Hematopoietic multipotent progenitor cell treated with erythropoietin and hydrocortisone succinate and interleukin-3 and kit ligand, for 4 days (in vitro differentiated cells): Measurements from ENCODE around the gene BCL11B.
"Not testable (repeated sequence)": the region's sequence is repeated elsewhere in the genome, so short reads cannot be mapped to it uniquely, and the experiment has no call there.

Experiments used
- DNase-seq: peaks from one replicate; pipeline ENCODE4 v3.0.0-alpha.2; 2015

Gene BCL11B

DNA sequence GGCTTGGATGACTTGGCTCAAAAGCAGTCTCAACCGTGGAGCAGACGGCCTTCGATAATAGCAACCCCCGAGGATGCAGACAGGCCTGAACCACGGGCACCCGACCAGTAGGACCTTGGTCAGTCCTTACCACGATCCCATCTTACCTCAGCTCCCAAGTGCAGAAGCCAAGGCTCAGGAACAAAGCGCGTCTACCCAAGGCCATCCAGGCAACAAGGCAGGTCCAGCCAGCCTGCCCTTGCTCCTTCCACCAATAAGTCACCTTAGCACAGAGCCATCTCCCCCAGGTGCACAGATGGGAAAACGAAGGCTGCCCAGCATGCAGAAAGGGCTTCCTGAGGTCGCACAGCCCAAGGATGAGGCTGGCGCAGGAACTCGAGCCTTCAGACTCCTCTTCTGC, 77.3 kb downstream of the BCL11B start:
- DNase-seq = no peak

GRCh38 chr14:99194136-99194535, 77.9 kb downstream of the BCL11B start:
- no peak for DNase-seq

- DNase-seq = no peak
Measured at GRCh38 chr14:99192830-99193229, 79.2 kb downstream of the BCL11B start.

GRCh38 chr14:99192028-99192621, 79.9 kb downstream of the BCL11B start:
- DNase-seq = no peak

DNA sequence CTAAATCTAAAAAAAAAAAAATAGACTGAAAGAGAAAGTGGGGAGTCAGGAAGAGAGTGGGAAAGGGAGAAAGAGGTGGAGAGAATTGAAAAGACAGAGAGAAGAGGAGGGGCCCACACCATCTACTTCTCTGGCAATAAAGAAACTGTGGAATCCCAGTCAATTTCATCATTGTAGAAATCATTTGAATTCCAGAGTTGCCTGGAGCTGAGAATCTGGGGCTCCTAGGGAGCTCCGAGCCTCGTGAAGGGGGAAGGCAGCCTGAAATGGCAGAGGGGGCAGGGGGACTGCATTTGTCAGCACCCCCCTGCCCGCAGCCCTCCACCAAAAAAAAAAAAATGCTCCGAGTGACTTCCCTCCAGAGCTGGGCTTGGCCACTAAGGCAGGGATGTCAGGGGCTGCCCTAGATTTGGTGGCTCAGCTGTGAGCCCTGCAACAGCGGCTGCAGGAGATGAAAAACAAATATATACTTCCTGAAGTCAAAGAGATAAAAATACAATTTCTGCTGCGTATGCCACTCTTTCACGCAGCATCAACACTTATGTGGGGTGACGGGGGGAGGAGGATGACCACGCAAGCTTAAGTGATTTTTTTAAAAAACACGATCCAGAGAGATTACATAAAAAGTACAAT, 80.5 kb downstream of the BCL11B start:
- no peak for DNase-seq

- no peak for DNase-seq
Measured at GRCh38 chr14:99190696-99191394, 81.2 kb downstream of the BCL11B start.

GRCh38 chr14:99189201-99189801, 82.7 kb downstream of the BCL11B start:
- no peak for DNase-seq

DNA sequence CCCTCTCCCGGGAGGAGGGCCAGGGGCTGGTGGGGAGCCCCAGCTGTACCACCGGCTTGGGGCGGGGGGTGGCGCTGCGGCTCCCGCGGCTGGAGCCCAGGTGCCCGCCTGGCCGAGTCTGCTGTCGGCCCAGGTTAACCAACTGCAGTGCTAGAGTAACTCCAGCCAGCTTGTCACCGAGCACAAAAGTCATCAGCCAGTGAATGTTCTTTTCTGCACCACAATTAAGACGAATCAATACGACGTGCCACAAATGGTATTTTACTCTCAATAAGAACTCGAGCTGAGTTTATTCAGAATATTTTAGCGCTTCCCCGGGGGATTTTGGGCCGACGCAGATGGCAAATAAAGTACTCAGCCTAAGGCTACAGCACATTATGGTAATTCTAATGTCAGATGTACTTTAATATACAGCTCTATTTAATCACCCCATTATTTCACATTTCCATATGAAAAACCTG, 83.2 kb downstream of the BCL11B start:
- no peak for DNase-seq

- no peak for DNase-seq
Measured at GRCh38 chr14:99187858-99188257, 84.1 kb downstream of the BCL11B start.

DNA sequence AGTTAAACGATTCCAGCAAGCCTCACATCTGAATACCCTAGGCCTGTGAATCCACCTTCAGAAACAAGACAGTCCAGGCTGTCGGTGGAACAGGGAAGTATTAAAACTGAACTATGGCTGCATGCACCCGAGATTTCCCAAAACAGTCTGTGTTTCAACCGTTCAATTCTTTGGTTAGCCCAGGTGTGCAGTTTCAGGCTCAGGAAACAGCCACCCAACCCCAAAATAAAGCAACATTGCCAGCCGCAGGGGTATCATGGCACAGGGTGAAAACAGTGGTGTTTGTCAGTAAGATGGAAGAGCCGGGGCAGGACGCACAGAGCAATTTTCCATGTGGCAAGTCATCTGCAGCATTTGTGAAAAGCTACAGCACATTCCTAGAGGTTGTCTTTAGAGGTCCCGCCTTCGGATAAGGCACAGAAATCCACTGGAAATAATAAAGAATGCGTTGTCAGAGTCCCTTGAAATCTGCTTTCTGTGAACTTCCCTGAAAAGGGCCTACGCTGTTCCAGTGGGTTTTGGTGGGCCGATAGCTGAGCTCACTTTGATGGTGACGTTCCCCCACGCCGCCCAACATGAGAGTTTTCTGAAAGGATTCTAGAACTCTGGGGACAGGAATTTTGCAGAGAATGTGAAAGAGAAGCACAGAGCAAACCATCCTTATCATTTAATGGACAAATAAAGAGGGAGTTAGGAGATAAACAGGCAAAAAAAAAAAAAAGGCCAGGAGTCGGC, 84.9 kb downstream of the BCL11B start:
- DNase-seq = no peak

DNA sequence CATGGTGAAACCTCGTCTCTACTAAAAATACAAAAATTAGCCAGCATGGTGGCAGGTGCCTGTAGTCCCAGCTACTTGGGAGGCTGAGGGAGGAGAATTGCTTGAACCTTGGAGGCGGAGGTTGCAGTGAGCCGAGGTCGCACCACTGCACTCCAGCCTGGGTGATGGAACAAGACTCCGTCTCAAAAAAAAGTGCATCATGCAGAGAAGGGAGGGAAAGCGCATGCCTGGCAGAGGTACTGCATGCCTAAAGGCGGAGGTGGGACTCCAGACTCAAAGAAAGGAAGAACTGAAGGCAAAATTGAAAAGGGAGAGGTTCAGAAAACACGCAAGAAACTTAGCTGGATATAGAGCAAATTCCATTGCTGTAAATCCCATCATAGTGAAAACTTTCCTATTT, 85.7 kb downstream of the BCL11B start:
- not testable (repeated sequence) for DNase-seq

DNA sequence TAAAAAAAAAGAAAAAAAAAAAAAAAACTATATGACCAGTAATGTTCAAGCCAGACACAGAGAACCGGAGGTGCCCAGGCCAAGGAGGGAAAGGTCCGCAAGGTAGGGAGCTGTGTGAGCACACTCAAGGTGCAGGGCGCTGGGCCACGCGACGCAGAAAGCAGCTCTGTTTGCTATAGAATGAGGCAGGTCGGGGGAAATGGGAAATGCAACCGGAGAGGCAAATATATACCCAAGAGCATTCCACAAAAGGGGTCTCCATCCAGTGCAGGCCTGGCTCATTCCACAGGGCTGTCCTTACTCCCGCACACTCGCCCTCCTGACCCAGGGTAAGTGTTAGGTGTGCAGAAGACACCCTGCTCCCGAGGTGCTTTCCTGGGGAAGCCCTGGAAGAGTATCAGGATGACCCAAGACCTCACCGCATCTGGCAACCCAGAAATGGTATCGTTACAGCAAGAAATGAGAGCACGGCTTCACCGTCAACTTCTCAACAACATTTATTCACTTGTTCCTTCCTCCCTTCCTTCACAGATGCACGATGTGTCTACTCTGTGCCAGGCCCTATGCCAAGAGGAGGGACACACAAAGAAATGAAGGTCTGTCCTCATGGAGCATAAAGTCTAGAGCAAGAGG, 86.4 kb downstream of the BCL11B start:
- no peak for DNase-seq

DNA sequence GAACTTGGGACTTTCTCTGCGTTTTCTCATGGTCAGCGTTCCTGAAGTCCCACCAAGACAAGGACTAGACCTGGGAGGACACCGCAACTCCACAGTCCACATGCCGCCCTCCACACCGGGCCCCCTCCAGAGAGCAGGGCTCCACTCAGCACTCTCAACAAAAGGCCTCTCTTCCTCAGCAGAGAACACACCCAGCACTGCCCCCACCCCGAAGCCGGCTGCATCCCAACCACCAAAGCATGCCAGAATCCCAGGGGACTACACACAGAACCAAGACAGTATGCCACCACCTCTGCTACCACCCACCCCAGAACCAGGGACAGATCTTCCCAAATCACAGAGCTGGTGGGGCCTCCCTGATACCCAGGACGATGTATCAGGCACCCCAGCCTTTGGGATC, 88.3 kb downstream of the BCL11B start:
- DNase-seq = no peak

DNA sequence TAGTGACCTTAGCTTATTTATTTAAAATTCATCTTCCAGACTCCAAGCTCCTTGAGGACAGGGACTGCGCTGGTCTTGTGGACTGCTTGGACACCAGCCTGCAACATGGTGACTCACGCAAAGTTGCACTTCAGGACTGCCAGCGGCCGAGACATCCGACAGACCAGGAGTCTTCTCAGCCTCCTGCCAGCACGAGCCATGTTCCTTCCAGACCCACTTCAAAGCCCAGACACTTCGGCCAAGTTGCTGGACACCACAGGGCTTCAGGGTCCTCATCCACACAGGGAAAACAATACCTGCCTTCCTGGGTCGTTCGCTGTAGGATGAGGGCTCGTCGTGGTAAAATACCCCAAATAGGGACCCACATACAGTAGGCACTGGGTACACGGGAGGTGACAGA, 88.7 kb downstream of the BCL11B start:
- no peak for DNase-seq

DNA sequence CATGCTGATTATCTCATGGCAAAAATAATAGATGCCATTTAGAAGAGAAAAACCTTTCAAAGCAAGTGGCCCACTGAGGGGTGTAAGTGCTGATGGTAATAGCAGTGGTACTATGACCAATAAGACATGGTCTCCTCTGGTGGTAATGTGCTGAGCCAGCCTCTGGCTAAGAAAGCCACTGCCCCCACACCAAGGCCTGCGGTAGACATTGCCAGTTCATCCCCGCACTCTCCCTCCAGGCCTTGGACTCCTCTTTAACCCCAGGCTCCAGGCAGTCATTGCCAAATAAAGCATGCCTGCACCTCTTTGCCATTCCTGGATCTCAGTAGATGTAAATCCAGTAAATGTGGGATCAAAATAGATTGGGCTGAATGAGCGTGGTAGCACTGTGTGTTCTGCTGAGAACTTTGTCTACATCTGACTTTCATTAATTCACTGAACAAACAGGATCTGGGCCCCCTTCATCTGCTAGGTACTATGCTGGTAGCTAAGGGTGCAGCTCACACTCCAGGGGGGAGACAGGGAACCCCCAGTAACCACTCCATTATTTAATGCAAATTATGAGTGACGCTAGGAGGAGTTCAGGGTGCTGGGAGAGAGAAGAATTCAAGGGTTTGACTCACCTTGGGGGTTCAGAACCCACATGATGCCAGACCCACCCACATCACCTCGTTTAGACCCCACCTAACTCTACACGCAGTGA, 89.3 kb downstream of the BCL11B start:
- DNase-seq = no peak

GRCh38 chr14:99181804-99182520, 90.0 kb downstream of the BCL11B start:
- DNase-seq = no peak

DNA sequence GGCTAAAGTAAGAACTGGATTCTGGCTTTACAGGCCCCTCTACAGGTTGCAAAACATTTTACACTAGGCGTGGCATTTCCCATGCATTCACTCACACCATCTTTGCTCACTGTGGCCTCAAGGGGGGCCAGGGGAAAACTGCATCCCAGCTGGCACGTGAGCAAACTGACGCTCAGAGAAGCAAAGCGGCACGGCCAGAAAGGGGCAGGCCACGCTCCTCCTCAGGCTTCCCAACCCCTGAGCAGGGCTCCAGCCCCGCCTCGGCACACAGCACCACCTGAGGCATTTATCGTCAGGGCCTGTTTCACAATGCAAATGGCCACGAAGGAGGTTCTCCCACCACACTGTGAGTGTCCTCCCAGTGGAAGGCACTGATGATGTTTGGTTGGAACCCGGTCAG, 90.8 kb downstream of the BCL11B start:
- DNase-seq = no peak

GRCh38 chr14:99179946-99180345, 92.1 kb downstream of the BCL11B start:
- no peak for DNase-seq

DNA sequence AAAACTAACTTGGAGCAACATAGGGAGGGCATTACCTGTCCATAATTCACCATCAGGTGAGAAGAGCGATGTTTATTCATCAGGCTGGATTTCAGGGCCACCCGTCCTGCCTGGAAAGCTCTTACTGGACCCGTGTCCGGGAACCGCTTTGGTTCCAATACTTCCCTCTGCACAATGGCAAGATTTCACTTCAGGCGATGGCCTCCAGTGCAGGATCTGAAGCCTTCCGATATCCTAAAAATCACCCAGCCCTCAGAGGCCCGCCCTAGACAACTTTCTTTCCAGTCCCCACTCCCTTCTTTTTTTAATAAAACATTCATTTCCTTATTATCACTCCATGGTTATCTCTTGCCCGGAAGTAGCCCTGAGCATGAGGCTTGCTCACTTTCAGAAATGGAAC, 92.5 kb downstream of the BCL11B start:
- DNase-seq = no peak

DNA sequence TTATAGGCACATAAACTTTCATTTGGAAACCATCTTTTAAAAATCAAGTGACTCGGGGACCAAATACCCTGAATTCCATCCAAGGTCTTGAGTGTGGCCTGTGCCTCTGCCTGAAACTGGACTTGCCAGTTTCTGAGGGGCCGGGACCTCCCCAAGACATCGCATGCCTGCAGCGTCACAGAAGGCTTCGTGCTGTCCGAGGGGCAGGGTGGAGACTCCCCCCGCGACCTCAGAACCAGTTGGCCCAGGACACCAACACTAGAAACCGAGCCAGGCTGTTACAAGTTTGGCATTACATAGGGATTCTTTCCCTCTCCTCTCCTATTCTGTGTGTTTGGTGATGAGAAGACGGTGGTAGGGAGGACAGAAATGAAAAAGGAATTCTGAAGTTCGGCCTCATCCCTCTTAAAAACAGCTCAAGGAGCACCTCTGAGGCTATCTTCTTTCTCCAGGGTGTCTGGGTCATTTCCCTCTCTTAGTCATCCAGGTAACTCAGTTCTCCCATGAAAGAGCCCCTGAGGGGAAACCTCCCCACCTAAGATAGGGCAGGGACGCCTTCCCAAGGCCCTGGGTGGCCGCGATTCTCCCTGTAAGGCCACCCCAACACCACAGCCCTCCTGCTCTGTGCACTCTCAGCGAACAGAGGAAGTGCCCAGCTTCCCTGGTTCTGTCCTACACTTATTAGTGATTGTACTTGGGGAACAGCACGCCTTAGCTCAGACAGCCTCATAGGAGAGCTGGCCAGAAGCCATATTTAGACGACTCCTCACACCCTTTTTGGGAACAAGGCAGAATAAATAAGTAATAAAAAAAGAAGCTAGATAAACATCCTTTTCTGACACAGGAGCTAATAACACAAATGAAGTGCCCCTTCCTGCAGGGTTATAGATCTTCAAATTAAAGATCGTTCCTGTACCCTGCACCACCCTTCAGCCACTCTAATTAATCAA, 93.8 kb downstream of the BCL11B start:
- DNase-seq = no peak
